HCT116 (cell line): Measurements from ENCODE around the gene KRTAP17-1. TPM values are rescaled to one million over a fixed set of nuclear protein-coding genes. Genes with fewer than 3 reads are reported as not detected.

Source experiments
- ATAC-seq: fragments of 200-7000 bp; cut with Tn5 transposase; 2 replicates; pipeline ENCODE4 v1.9.1; 2020; ENCODE audit warnings: mild to moderate bottlenecking, moderate library complexity
- Bru-seq: library from RNA; stranded (reverse); fragments of 400-500 nt; gene quantifications from one replicate; lab custom pipeline; 2021; lab: Mats Ljungman, UMichigan
- BruChase-seq, 2 experiments: library from RNA; stranded (reverse); fragments of 400-500 nt; gene quantifications; one replicate each; lab custom pipeline; 2021; lab: Mats Ljungman, UMichigan
- BruUV-seq: library from RNA; stranded (reverse); fragments of 400-500 nt; replicated peaks from 2 replicates; lab custom pipeline; 2021; lab: Mats Ljungman, UMichigan
- CTCF ChIA-PET: fragments of 300-600 bp; sonication (Branson Sonifier 250); formaldehyde crosslinking; loops from one replicate; lab custom pipeline; 2021; ENCODE audit warnings: antibody characterized with exemption; lab: Charles Lee
- POLR2A ChIA-PET: fragments of 300-600, 350-600 bp; sonication (Branson Sonifier 250); formaldehyde crosslinking; loops from one replicate; lab custom pipeline; 2021; ENCODE audit warnings: antibody characterized with exemption; lab: Charles Lee
- RAD21 ChIA-PET, 2 experiments: fragments of 300-600 bp; sonication (Branson Sonifier 250); formaldehyde crosslinking; loops; one replicate each; lab custom pipeline; 2023; ENCODE audit warnings: low total read pairs in 2 of 2; ENCODE audit not compliant: uncharacterized antibody in 2 of 2, unreplicated experiment in 2 of 2, low non-redundant PET in 1 of 2; lab: Charles Lee
- DNase-seq: peaks from one replicate; pipeline ENCODE4 v3.0.0-alpha.2; 2010; ENCODE audit warnings: low read depth, low spot score
- H2AFZ ChIP-seq: fragments of 200-600 bp; shearing (Covaris generic), sonication (generic); 2 replicates; pipeline ENCODE4 v1.6.1; 2017; ENCODE audit warnings: low read depth, mixed run types, mixed read lengths, antibody characterized with exemption, low read length; ENCODE audit not compliant: poor library complexity, severe bottlenecking
- H3K27ac ChIP-seq: 2 replicates; pipeline ENCODE4 v1.5.1; 2012; ENCODE audit warnings: low read depth, low read length
- H3K27me3 ChIP-seq: fragments of 200-600 bp; sonication (generic); 2 replicates; pipeline ENCODE4 v1.6.1; 2016; ENCODE audit warnings: mixed run types, low read length, mixed read lengths; ENCODE audit not compliant: insufficient read depth
- H3K36me3 ChIP-seq, 2 experiments: fragments of 200-500 bp in 1 of 2; fragments of 200-600 bp in 1 of 2; sonication (Bioruptor generic) in 1 of 2; sonication (generic) in 1 of 2; 2 replicates each; pipeline versions ENCODE4 v1.5.1 to v1.6.1; 2014 to 2016; ENCODE audit warnings: low read length in 2 of 2, inconsistent platforms in 1 of 2, mixed read lengths in 1 of 2, mixed run types in 1 of 2; ENCODE audit not compliant: insufficient read depth in 2 of 2, control insufficient read depth in 1 of 2
- H3K4me1 ChIP-seq, 2 experiments: fragments of 200-600 bp in 1 of 2; sonication (generic) in 1 of 2; 2 replicates each; pipeline versions ENCODE4 v1.5.1 to v1.6.1; 2012 to 2017; ENCODE audit warnings: low read length in 2 of 2, inconsistent platforms in 1 of 2, mild to moderate bottlenecking in 1 of 2, mixed read lengths in 1 of 2, mixed run types in 1 of 2, moderate library complexity in 1 of 2; ENCODE audit not compliant: insufficient read depth in 2 of 2, control insufficient read depth in 1 of 2
- H3K4me2 ChIP-seq: fragments of 200-600 bp; sonication (generic); 2 replicates; pipeline ENCODE4 v1.6.1; 2017; ENCODE audit warnings: mixed run types, low read length, mixed read lengths
- H3K4me3 ChIP-seq, 2 experiments: fragments of 200-600 bp in 1 of 2; sonication (generic) in 1 of 2; replicated peaks in 1 of 2; 2 replicates each; pipeline ENCODE4 v1.5.1; 2011 to 2016; ENCODE audit warnings: low read length in 2 of 2, control low read depth in 1 of 2, low read depth in 1 of 2, mild to moderate bottlenecking in 1 of 2, mixed read lengths in 1 of 2, mixed run types in 1 of 2
- H3K79me2 ChIP-seq: fragments of 200-600 bp; sonication (generic); 2 replicates; pipeline ENCODE4 v1.6.1; 2017; ENCODE audit warnings: mild to moderate bottlenecking, mixed run types, low read length, moderate library complexity, mixed read lengths; ENCODE audit not compliant: insufficient read depth
- H3K9ac ChIP-seq: fragments of 200-600 bp; sonication (generic); 2 replicates; pipeline ENCODE4 v1.6.1; 2016; ENCODE audit warnings: low read length, mixed read lengths
- H3K9me2 ChIP-seq: fragments of 200-600 bp; sonication (generic), shearing (Covaris generic); 2 replicates; pipeline ENCODE4 v1.6.1; 2017; ENCODE audit warnings: mixed run types, mild to moderate bottlenecking, moderate library complexity; ENCODE audit not compliant: insufficient read depth
- H3K9me3 ChIP-seq, 2 experiments: fragments of 200-500 bp in 1 of 2; fragments of 200-600 bp in 1 of 2; sonication (Bioruptor generic) in 1 of 2; sonication (generic) in 1 of 2; 2 replicates each; pipeline ENCODE4 v1.6.1; 2014 to 2017; ENCODE audit warnings: low read length in 2 of 2, mixed read lengths in 2 of 2, inconsistent platforms in 1 of 2, low read depth in 1 of 2, mild to moderate bottlenecking in 1 of 2, mixed run types in 1 of 2, moderate library complexity in 1 of 2; ENCODE audit not compliant: control insufficient read depth in 1 of 2, insufficient read depth in 1 of 2
- H4K20me1 ChIP-seq: fragments of 200-600 bp; sonication (generic), shearing (Covaris generic); 2 replicates; pipeline ENCODE4 v1.6.1; 2017; ENCODE audit warnings: mixed run types, mild to moderate bottlenecking, moderate library complexity; ENCODE audit not compliant: insufficient read depth
- CEBPB ChIP-seq: IDR thresholded peaks from 2 replicates; pipeline ENCODE4 v1.6.1; 2012; ENCODE audit warnings: low read depth
- EGR1 ChIP-seq: IDR thresholded peaks from 2 replicates; pipeline ENCODE4 v1.6.1; 2012; ENCODE audit warnings: low read depth
- ELF1 ChIP-seq: IDR thresholded peaks from 2 replicates; pipeline ENCODE4 v1.6.1; 2012; ENCODE audit warnings: low read depth, borderline replicate concordance
- FOSL1 ChIP-seq: IDR thresholded peaks from 2 replicates; pipeline ENCODE4 v1.6.1; 2012; ENCODE audit warnings: low read depth
- JUND ChIP-seq: IDR thresholded peaks from 2 replicates; pipeline ENCODE4 v1.6.1; 2012
- POLR2A ChIP-seq: IDR thresholded peaks from 2 replicates; pipeline ENCODE4 v1.7.0; 2011; ENCODE audit warnings: borderline replicate concordance; ENCODE audit not compliant: insufficient read depth, insufficient read length; ENCODE audit errors: extremely low read depth
- POLR2AphosphoS5 ChIP-seq: IDR thresholded peaks from 2 replicates; pipeline ENCODE4 v1.6.1; 2011; ENCODE audit warnings: mild to moderate bottlenecking, low read depth, low read length, moderate library complexity
- RAD21 ChIP-seq: IDR thresholded peaks from 2 replicates; pipeline ENCODE4 v1.6.1; 2012; ENCODE audit warnings: low read depth, mild to moderate bottlenecking
- YY1 ChIP-seq: IDR thresholded peaks from 2 replicates; pipeline ENCODE4 v1.6.1; 2011; ENCODE audit warnings: low read length, low read depth, moderate library complexity, mild to moderate bottlenecking; ENCODE audit not compliant: insufficient replicate concordance; ENCODE audit errors: extremely low read depth
- ZNF274 ChIP-seq: fragments of 200-500 bp; sonication (Bioruptor generic); IDR thresholded peaks from 2 replicates; pipeline ENCODE4 v1.6.1; 2014; ENCODE audit warnings: mild to moderate bottlenecking, low read depth, low read length, inconsistent platforms
- intact Hi-C: fragments of 100-400 bp; cut with micrococcal nuclease; formaldehyde crosslinking; loops from 2 replicates; pipeline ENCODE4 v1.10.0; 2022
- long read RNA-seq: library from polyadenylated mRNA; unstranded; transcript quantifications from one replicate; pipeline ENCODE4 v2.0.0, GENCODE V29; 2021; ENCODE audit not compliant: unreplicated experiment
- polyA plus RNA-seq: library from polyadenylated mRNA; unstranded; fragments of >200 nt; gene quantifications from 2 replicates; pipeline ENCODE4 v1.2.1, GENCODE V29; 2012; ENCODE audit warnings: missing spikeins
- total RNA-seq: library from RNA; stranded (reverse); gene quantifications from one replicate; pipeline ENCODE4 v1.2.1, GENCODE V29; 2021; ENCODE audit not compliant: unreplicated experiment
- TF ChIP-seq, protein P1 (sequence below): IDR thresholded peaks from 2 replicates; pipeline ENCODE4 v1.6.1; 2012
- TF ChIP-seq, protein P2 (sequence below): IDR thresholded peaks from 2 replicates; pipeline ENCODE4 v1.6.1; 2012
- TF ChIP-seq, protein P3 (sequence below): IDR thresholded peaks from 2 replicates; pipeline ENCODE4 v1.6.1; 2012; ENCODE audit warnings: low read depth

Gene KRTAP17-1, protein sequence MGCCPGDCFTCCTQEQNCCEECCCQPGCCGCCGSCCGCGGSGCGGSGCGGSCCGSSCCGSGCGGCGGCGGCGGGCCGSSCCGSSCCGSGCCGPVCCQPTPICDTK
- not detected for total RNA-seq
- not detected in 2 replicates for polyA plus RNA-seq
- not detected for Bru-seq, nascent RNA
- not detected for BruChase-seq, experiment 1, labeled RNA remaining after a 6-hour chase
- BruChase-seq, experiment 2, labeled RNA remaining after a 2-hour chase, result not detected
- long read RNA-seq, result 0 reads

DNA sequence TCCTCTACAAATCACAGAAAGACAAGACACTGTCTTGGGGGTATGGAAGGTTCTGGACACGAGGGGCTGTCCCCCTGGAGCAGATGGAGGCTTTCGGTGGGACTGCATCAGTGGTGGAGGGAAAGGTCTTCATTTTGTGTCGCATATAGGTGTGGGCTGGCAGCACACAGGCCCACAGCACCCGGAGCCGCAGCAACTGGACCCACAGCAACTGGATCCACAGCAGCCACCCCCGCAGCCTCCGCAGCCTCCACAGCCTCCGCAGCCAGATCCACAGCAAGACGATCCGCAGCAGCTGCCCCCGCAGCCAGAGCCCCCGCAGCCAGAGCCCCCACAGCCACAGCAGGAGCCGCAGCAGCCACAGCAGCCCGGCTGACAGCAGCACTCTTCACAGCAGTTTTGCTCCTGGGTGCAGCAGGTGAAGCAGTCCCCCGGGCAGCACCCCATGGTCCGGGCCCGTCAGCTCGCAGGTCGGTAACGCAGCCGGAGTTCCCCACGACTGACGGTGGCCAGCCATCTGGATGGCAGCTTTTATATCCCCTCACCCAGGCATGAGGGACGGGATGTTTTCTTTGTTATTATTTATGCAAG, at the start of gene KRTAP17-1:
Gene KRTAP17-1, minus strand, starts transcription at position 507 of the 591 bp plus-strand sequence. Its CDS starts 60 bp downstream, at position 447.
- H3K36me3 ChIP-seq, result no peaks in the 10 kb centered on the region
- no peaks in the 10 kb centered on the region for H3K9me2 ChIP-seq
- H3K4me1 ChIP-seq, result no peaks in the 10 kb centered on the region
- DNase-seq (no peak), ATAC-seq (no peak)
- ChIA-PET POLR2A (no interaction called here), RAD21 (no interaction called here), CTCF (no interaction called here)
- no peaks in the 10 kb centered on the region for H4K20me1 ChIP-seq
- intact Hi-C loops, result no loop called here
- no peak within 1 kb of the TSS for H3K4me3 ChIP-seq
- no peak within 1 kb of the TSS for H3K9ac ChIP-seq
- no peak within 1 kb of the TSS for H3K4me2 ChIP-seq
- H3K9me3 ChIP-seq, result peaks cover 4 to 17% of the 10 kb centered on the region in 2 experiments; a peak in 1 of 4 replicates
- no peak within 1 kb of the TSS for H2AFZ ChIP-seq
- TF ChIP-seq POLR2A (no peak), FOSL1 (no peak), POLR2AphosphoS5 (no peak), YY1 (no peak), JUND (no peak), EGR1 (no peak), CEBPB (no peak), ZNF274 (no peak)
- TF ChIP-seq, protein P1, sequence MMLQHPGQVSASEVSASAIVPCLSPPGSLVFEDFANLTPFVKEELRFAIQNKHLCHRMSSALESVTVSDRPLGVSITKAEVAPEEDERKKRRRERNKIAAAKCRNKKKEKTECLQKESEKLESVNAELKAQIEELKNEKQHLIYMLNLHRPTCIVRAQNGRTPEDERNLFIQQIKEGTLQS, result no peak
- TF ChIP-seq, protein P2, sequence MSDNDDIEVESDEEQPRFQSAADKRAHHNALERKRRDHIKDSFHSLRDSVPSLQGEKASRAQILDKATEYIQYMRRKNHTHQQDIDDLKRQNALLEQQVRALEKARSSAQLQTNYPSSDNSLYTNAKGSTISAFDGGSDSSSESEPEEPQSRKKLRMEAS, result no peak
- no peaks in the 10 kb centered on the region for H3K79me2 ChIP-seq
- BruUV-seq, result no TSS peak
- no peak within 1 kb of the TSS for H3K27ac ChIP-seq
- no peaks in the 10 kb centered on the region for H3K27me3 ChIP-seq

DNA sequence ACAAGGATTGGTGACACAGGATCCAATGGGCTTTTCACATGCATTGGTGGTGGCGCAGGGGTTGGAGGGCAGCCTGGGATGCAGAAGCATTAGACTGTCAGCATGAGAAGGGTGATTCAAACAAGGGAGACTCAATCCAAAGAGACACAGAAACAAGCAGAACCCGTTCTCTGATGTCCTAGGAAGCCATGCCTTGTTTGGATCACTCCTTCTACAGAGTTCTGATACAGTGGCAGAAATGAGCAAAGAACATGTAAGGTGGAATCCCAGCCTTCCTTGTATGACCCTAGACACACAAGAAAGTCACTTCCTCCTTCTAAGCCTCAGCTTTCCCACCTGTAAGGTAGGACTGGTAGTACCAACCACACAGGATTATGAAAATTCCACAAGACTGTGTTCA, 48.4 kb upstream of the KRTAP17-1 start:
- Histone ChIP-seq H3K4me2 (no peak overlapping the region), H3K27me3 (no peaks in the 10 kb centered on the region), H3K79me2 (no peaks in the 10 kb centered on the region), H3K9me3 (no peaks in the 10 kb centered on the region), H3K27ac (no peak overlapping the region), H3K9ac (no peak overlapping the region), H3K4me1 (peaks cover 0 to 11% of the 10 kb centered on the region in 2 experiments; a peak in 2 of 4 replicates), H3K36me3 (no peaks in the 10 kb centered on the region), H3K9me2 (no peaks in the 10 kb centered on the region), H2AFZ (no peak overlapping the region), H4K20me1 (no peaks in the 10 kb centered on the region), H3K4me3 (no peak overlapping the region)
- DNase-seq, result no peak
- TF ChIP-seq, protein P3, sequence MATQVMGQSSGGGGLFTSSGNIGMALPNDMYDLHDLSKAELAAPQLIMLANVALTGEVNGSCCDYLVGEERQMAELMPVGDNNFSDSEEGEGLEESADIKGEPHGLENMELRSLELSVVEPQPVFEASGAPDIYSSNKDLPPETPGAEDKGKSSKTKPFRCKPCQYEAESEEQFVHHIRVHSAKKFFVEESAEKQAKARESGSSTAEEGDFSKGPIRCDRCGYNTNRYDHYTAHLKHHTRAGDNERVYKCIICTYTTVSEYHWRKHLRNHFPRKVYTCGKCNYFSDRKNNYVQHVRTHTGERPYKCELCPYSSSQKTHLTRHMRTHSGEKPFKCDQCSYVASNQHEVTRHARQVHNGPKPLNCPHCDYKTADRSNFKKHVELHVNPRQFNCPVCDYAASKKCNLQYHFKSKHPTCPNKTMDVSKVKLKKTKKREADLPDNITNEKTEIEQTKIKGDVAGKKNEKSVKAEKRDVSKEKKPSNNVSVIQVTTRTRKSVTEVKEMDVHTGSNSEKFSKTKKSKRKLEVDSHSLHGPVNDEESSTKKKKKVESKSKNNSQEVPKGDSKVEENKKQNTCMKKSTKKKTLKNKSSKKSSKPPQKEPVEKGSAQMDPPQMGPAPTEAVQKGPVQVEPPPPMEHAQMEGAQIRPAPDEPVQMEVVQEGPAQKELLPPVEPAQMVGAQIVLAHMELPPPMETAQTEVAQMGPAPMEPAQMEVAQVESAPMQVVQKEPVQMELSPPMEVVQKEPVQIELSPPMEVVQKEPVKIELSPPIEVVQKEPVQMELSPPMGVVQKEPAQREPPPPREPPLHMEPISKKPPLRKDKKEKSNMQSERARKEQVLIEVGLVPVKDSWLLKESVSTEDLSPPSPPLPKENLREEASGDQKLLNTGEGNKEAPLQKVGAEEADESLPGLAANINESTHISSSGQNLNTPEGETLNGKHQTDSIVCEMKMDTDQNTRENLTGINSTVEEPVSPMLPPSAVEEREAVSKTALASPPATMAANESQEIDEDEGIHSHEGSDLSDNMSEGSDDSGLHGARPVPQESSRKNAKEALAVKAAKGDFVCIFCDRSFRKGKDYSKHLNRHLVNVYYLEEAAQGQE, result no peak
- TF ChIP-seq ELF1, result no peak
- TF ChIP-seq, protein P2, result no peak
- no peak for TF ChIP-seq JUND
- TF ChIP-seq ZNF274, result no peak
- TF ChIP-seq RAD21, result no peak
- no TSS peak for BruUV-seq
- ATAC-seq, result no peak
- RAD21 ChIA-PET, result no interaction called here
- CTCF ChIA-PET, result no interaction called here
- intact Hi-C loops, result no loop called here
- POLR2A ChIA-PET, result no interaction called here
